Keratinocyte (primary cell): ENCODE measurements around the gene GRIP1. TPM values are rescaled to one million over a fixed set of nuclear protein-coding genes. Genes with fewer than 3 reads are reported as not detected.

ENCODE experiments used
- DNase-seq: peaks from one replicate; pipeline ENCODE4 v3.0.0-alpha.2; 2011; ENCODE audit warnings: low read depth, missing footprints, low spot score
- FAIRE-seq: peaks from 2 replicates; lab custom pipeline; 2011; peaks lifted over from hg19 to GRCh38; lab: Jason Lieb, UNC
- H2AFZ ChIP-seq: 2 replicates; pipeline ENCODE4 v1.6.0; 2012; ENCODE audit warnings: low read length, control low read depth, inconsistent platforms; ENCODE audit not compliant: control insufficient read depth
- H3K27ac ChIP-seq: 2 replicates; pipeline ENCODE4 v1.5.1; 2011; ENCODE audit warnings: low read length; ENCODE audit not compliant: control insufficient read depth, insufficient read depth
- H3K27me3 ChIP-seq: 3 replicates; pipeline ENCODE4 v1.6.0; 2011; ENCODE audit warnings: low read length; ENCODE audit not compliant: control insufficient read depth, insufficient read depth; ENCODE audit errors: extremely low read depth
- H3K36me3 ChIP-seq, 2 experiments: 2 replicates in 1 of 2; 3 replicates in 1 of 2; pipeline ENCODE4 v1.5.1; 2011; ENCODE audit warnings: low read length in 2 of 2, mild to moderate bottlenecking in 1 of 2; ENCODE audit not compliant: control insufficient read depth in 2 of 2, insufficient read depth in 2 of 2; ENCODE audit errors: extremely low read depth in 1 of 2
- H3K4me1 ChIP-seq: 3 replicates; pipeline ENCODE4 v1.5.1; 2011; ENCODE audit warnings: low read length; ENCODE audit not compliant: control insufficient read depth, insufficient read depth; ENCODE audit errors: extremely low read depth
- H3K4me2 ChIP-seq: 3 replicates; pipeline ENCODE4 v1.6.0; 2011; ENCODE audit warnings: low read depth, low read length; ENCODE audit not compliant: control insufficient read depth, insufficient read depth; ENCODE audit errors: extremely low read depth
- H3K4me3 ChIP-seq, 3 experiments: fragments of 200-600 bp in 1 of 3; sonication (generic) in 1 of 3; 2 replicates in 2 of 3; 3 replicates in 1 of 3; pipeline ENCODE4 v1.5.1; 2011 to 2016; ENCODE audit warnings: low read length in 3 of 3, mild to moderate bottlenecking in 3 of 3, control low read depth in 2 of 3, inconsistent platforms in 1 of 3, low read depth in 1 of 3, mixed read lengths in 1 of 3, mixed run types in 1 of 3, moderate library complexity in 1 of 3; ENCODE audit not compliant: control insufficient read depth in 2 of 3, insufficient read depth in 2 of 3; ENCODE audit errors: extremely low read depth in 1 of 3
- H3K79me2 ChIP-seq: 2 replicates; pipeline ENCODE4 v1.6.0; 2012; ENCODE audit warnings: low read length; ENCODE audit not compliant: control insufficient read depth, insufficient read depth
- H3K9ac ChIP-seq: 3 replicates; pipeline ENCODE4 v1.6.0; 2011; ENCODE audit warnings: low read length; ENCODE audit not compliant: control insufficient read depth, insufficient read depth; ENCODE audit errors: extremely low read depth
- H3K9me1 ChIP-seq: 3 replicates; pipeline ENCODE4 v1.6.0; 2011; ENCODE audit warnings: low read length; ENCODE audit not compliant: control insufficient read depth, insufficient read depth; ENCODE audit errors: extremely low read depth
- H3K9me3 ChIP-seq: 2 replicates; pipeline ENCODE4 v1.5.1; 2012; ENCODE audit warnings: low read depth, low read length; ENCODE audit not compliant: control insufficient read depth
- H4K20me1 ChIP-seq: 3 replicates; pipeline ENCODE4 v1.6.0; 2011; ENCODE audit warnings: low read length; ENCODE audit not compliant: control insufficient read depth, insufficient read depth; ENCODE audit errors: extremely low read depth
- CTCF ChIP-seq, 3 experiments: IDR thresholded peaks in 1 of 3; conservative IDR thresholded peaks in 1 of 3; optimal IDR thresholded peaks in 1 of 3; 2 replicates in 2 of 3; 3 replicates in 1 of 3; pipeline versions ENCODE3 to v1.5.1; 2011; ENCODE audit warnings: low read length in 3 of 3, mild to moderate bottlenecking in 3 of 3, moderate library complexity in 2 of 3, control low read depth in 1 of 3, inconsistent platforms in 1 of 3; ENCODE audit not compliant: insufficient read depth in 2 of 3; ENCODE audit errors: extremely low read depth in 1 of 3
- EZH2 ChIP-seq: IDR thresholded peaks from one replicate; pipeline ENCODE4 v1.6.1; 2012; ENCODE audit warnings: inconsistent platforms, mild to moderate bottlenecking, low read length, moderate library complexity
- dilution Hi-C: fragments of 300-500 bp; cut with MboI; formaldehyde crosslinking; loops from one replicate; pipeline ENCODE4 v1.7.0; 2020; ENCODE audit warnings: low sequenced_read_pairs; ENCODE audit not compliant: extremely low pct_ligation_motif_present
- polyA plus RNA-seq, 5 experiments: library from polyadenylated mRNA; depleted of rRNA in 3 of 5; stranded (reverse) in 3 of 5; stranded (forward) in 1 of 5; unstranded in 1 of 5; fragments of >200 nt; gene quantifications; 1 replicate in 1 of 5; 2 replicates in 3 of 5; 3 replicates in 1 of 5; pipeline versions ENCODE4 v1.2.1 to v1.2.3, GENCODE V29; 2011 to 2012; ENCODE audit warnings: missing spikeins in 2 of 5, low read depth in 1 of 5, low replicate concordance in 1 of 5

The GRIP1 gene
- polyA plus RNA-seq, 1 donor (not counting 4 experiments of a cell fraction or from before 2014, with no cell fraction given) = 6.7 TPM

- Histone ChIP-seq H3K4me2 (no peak overlapping the region), H3K9me3 (no peaks in the 10 kb centered on the region), H3K79me2 (no peaks in the 10 kb centered on the region), H3K4me3 (no peak overlapping the region), H3K9ac (no peak overlapping the region), H3K36me3 (no peaks in the 10 kb centered on the region), H3K27ac (no peak overlapping the region), H3K27me3 (no peaks in the 10 kb centered on the region), H3K9me1 (no peaks in the 10 kb centered on the region), H2AFZ (no peak overlapping the region), H4K20me1 (no peaks in the 10 kb centered on the region), H3K4me1 (peaks cover 2% of the 10 kb centered on the region)
- FAIRE-seq (no peak), DNase-seq (no peak)
- dilution Hi-C loops = no loop called here
- TF ChIP-seq CTCF (optimal IDR thresholded peaks at IDR 0.05 in 1 of 3, IDR thresholded peaks at IDR 0.05 in 1 of 3, conservative IDR thresholded peaks at IDR 0.05 in 1 of 3; ENCODE audit: extremely low read depth in 1 of 3, insufficient read depth in 2 of 3, low read length in 3 of 3) = no peak
- no peak for TF ChIP-seq EZH2
Measured at GRCh38 chr12:66653796-66654195, 25.1 kb downstream of the GRIP1 start.

- no peak for DNase-seq
- Histone ChIP-seq H4K20me1 (no peaks in the 10 kb centered on the region), H3K4me3 (no peak overlapping the region), H3K27ac (no peak overlapping the region), H3K27me3 (no peaks in the 10 kb centered on the region), H3K9me1 (no peaks in the 10 kb centered on the region), H2AFZ (no peak overlapping the region), H3K4me1 (peaks cover 20% of the 10 kb centered on the region), H3K9ac (no peak overlapping the region), H3K4me2 (peak overlapping the region; percentile 54), H3K36me3 (no peaks in the 10 kb centered on the region), H3K79me2 (no peaks in the 10 kb centered on the region), H3K9me3 (no peaks in the 10 kb centered on the region)
- no peak for FAIRE-seq
- dilution Hi-C loops = no loop called here
- TF ChIP-seq EZH2 = no peak
- no peak for TF ChIP-seq CTCF (optimal IDR thresholded peaks at IDR 0.05 in 1 of 3, IDR thresholded peaks at IDR 0.05 in 1 of 3, conservative IDR thresholded peaks at IDR 0.05 in 1 of 3; ENCODE audit: extremely low read depth in 1 of 3, insufficient read depth in 2 of 3, low read length in 3 of 3)
Measured at GRCh38 chr12:66648033-66648735, 30.7 kb downstream of the GRIP1 start.
